Measurements from ENCODE around the gene GALNT14.

Gene GALNT14

GRCh38 chr2:31054842-31055388 lies 83.3 kb downstream of the GALNT14 start:
- no peak for DNase-seq

- no peak for DNase-seq
Measured at GRCh38 chr2:31053929-31054782, 84.1 kb downstream of the GALNT14 start.

- DNase-seq, result no peak
Measured at GRCh38 chr2:31052284-31052683, 86.0 kb downstream of the GALNT14 start.

- DNase-seq, result no peak
Measured at GRCh38 chr2:31051258-31052140, 86.7 kb downstream of the GALNT14 start.

DNA sequence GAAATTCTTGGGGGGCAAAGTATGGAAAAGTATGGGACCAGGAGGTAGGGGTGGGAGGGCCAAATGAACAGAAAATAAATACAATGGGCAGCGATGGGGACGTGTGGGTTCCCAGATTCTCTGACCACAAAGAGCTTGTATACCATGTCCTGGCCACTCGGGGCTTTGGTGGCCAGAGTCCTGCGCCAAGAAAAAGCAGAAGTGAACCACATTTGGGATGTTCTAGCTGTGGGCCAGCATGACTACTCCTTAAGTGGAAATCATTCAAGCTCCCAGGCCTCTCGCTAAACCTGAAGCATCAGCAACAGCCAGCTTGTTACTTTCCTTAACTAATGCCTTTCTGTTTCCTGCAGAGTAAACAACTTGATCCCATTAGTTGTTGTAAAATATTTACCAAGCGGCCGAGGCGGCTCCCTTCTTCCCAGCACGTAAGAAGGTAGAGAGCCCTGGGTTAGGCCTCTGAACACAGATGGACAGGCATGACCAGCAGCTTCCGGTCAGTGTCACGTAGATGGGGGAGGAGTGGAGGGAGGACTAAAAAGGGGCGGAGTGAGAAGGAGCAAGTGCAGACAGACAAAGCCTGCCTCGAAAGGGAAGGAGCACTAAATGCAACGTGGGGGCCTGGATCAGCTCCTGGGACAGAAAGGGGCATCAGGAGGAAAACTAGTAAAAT lies 88.2 kb downstream of the GALNT14 start:
- no peak for DNase-seq

- no peak for DNase-seq
Measured at GRCh38 chr2:31049264-31049663, 89.0 kb downstream of the GALNT14 start.

DNA sequence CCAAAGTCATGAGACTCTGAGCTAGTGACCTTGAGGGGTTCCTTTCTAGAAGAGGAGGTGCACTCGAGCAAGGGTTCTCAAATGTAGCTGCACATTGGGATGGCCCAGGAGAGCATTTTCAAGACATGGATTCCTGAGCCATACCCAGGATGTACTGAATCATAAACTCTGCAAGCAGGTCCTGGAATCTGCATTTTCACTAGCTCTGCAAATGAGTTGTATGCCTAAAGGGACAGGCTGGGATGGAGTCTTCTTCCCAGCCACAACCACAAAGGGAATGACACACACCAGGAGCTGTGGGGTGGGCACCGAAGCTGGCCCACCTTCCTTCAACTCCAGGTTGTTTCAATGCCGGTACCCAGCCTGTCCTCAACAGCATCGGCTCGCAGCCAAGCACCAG lies 90.6 kb downstream of the GALNT14 start:
- DNase-seq, result no peak

GRCh38 chr2:31038385-31038784 lies 99.9 kb downstream of the GALNT14 start:
- DNase-seq, result no peak

DNA sequence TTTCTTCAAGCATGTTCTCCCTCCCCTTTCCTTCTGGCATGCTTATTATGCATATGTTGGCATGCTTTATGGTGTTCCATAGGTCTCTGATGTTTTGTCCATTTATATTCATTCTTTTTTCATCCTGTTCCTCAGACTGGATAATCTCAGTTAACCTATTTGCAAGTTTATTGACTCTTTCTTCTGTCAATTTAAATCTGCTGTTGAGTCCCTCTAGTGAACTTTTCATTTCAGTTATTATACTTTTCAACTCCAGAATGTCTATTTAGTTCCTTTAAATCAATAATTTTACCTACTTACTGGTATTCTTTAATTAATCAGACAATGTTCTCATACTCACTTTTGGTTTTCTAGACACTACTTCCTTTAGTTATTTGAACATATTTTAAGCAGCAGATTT lies 101.2 kb downstream of the GALNT14 start:
- no peak for DNase-seq

- DNase-seq, result no peak
Measured at GRCh38 chr2:31033032-31033431, 105.2 kb downstream of the GALNT14 start.

- DNase-seq, result no peak
Measured at GRCh38 chr2:31032475-31032874, 105.8 kb downstream of the GALNT14 start.

DNA sequence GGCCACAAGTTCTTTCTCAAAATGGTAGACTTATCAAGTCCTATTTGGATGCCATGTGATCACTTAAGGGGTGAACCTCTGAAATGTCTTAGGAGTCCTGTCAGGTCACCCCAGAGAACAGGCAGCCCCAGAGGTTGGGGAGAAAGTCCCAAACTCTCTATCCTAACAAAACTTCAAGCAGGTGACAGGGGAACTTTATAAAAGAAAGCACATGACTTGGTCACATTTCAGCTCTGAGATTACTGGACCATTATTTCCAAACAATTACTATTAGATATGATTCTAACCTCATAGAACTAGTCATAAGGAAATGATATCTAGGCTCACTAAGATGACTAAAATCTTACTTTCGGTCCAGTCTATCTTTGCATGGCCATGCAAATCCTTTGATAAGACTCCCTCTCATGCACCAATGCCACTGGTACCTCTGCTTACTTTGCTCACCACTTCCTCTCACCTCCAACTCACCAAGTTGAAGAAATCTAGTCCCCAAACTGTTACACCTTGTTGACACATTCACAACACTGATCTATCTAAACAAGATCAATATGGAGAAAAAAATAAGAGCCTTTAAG lies 107.0 kb downstream of the GALNT14 start:
- DNase-seq, result no peak

DNA sequence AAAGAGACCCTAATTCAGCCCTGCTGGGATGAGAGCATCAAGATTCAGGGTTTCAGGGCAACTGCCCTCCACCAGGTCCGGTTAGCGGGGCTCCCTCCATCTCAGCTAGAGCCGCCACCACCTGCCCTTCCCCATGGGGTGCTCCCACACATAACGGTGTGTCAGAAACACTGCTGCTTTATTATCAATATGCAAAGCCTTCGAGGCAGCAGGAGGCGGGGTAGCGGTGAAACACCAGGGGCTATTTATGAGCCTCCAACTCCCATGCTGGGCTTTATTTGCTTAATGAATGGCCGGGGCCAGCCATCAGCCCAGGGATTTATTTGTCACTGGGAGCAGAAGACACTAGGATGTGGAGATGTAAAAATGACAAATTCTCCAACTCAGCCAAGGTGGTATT lies 109.8 kb downstream of the GALNT14 start:
- DNase-seq, result no peak

GRCh38 chr2:31027549-31027948 lies 110.7 kb downstream of the GALNT14 start:
- DNase-seq, result no peak

DNA sequence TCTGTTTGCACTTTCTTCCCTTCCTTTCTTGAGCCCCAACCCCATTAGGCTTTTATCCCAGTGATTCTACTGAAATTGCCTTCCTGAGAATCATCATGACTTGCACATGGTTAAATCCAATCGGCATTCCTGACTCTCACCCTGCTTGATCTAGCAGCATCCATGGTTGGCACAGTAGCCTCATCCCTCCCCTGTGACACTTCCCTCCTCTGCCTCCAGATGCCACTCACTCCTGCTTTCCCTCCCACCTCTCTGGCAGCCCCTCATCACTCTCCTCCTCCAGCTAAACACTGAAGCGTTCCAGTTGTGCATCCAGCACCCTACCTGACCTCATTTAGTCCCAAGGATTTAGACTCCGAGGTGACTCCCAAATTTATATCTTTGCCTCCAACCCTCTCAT lies 114.7 kb downstream of the GALNT14 start:
- DNase-seq, result no peak

- DNase-seq, result no peak
Measured at GRCh38 chr2:31020713-31021112, 117.5 kb downstream of the GALNT14 start.

- no peak for DNase-seq
Measured at GRCh38 chr2:31018280-31018679, 120.0 kb downstream of the GALNT14 start.

GRCh38 chr2:31016648-31017047 lies 121.6 kb downstream of the GALNT14 start:
- DNase-seq, result no peak

DNA sequence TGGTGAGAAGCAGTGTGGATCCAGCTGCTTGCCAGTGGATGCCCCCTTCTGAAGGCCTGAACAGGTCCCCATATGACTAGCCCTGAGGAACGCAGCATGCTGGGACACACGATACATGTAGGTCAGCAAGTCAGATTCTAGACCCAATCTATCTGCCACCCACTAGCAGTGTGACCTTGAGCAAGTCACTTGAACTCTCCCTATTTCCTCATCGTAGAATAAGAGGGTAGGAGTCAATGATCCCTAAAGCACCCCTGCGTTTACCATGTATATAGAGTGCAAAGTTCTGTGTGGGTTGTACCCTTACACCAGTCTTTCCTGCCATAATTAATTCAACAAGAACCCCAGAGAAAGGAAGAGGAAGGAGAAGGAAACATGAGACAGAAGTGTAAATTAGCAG lies 123.7 kb downstream of the GALNT14 start:
- DNase-seq, result no peak

GRCh38 chr2:31013301-31013700 lies 124.9 kb downstream of the GALNT14 start:
- no peak for DNase-seq

DNA sequence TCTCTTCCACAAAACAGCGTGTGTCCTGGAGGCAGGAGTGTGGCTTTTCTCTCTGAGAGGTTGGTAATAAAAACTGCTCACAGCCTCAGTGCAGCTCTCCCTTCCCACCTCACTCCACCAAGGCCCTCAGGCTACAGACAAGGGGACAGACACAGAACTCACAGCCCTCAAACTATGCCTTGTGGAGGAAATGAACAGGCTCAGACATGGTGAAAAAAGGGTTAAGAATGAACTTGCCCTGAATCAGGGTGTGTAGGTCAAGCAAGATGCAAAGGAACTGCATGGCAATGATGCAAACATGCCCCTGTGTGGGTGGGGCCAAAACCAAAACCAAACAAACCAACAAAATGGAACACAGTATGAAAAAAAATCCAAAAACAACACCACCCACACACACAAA lies 125.8 kb downstream of the GALNT14 start:
- DNase-seq, result no peak

GRCh38 chr2:31011587-31011986 lies 126.7 kb downstream of the GALNT14 start:
- no peak for DNase-seq
